GM19397 (cell line): ENCODE results near the gene FANCC.

Source experiments
- ATAC-seq: cut with Tn5 transposase; IDR thresholded peaks from one replicate; pipeline ENCODE4 v1.9.1; 2021; ENCODE audit warnings: mild to moderate bottlenecking, moderate library complexity; ENCODE audit not compliant: unreplicated experiment

The FANCC gene

DNA sequence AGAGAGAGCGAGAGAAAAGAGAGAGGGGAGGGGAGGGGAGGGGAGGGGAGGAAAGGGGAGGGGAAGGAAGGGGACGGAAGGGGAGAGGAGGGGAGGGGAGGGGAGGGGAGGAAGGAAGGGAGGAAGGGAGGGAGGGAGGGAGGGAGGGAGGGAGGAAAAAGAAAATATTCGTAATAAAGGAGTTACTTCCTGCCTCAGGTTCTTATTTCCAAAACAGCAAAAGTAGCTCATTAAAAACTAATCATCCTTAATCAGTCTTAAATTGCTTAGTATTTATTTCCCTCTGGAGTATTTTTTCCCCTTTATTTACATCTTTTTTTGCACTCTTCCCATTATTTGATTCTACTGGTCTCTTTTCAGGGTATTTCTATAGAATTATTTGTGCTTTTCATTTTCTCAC lies 162.3 kb downstream of the FANCC start:
- ATAC-seq, result no peak

DNA sequence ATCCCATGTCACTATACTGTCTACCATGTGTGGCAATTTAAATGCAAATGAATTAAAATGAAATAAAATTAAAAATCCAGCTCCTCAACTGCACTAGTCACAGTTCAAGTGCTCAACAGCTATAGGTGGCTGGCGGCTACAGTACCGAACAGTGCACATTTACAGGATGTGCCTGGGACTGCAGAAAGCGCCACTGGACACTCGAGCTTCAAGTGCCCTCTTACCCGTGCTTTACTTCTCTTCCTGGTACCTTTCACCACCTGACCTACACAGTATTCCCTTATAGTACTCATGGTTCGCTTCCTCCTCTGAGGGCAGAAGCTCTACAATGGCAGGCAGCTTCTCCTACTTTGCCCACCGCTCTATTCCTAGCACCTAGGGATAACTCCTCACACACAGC lies 166.6 kb downstream of the FANCC start:
- ATAC-seq, result no peak

DNA sequence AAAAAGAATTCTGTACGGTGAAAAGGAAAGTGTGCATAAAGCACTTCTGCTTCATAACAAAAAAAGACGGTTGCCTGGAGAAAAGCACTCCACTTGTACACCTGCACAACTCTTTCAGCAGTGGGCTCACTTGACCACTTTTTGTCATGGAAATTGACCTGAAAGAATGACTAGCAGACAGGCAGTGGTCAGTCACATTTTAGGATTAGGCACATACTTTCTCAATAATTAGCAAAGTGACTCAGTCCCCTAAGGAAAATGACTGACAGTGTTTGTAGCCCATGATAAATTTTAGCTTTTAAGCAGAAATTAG lies 169.3 kb downstream of the FANCC start:
- no peak for ATAC-seq

DNA sequence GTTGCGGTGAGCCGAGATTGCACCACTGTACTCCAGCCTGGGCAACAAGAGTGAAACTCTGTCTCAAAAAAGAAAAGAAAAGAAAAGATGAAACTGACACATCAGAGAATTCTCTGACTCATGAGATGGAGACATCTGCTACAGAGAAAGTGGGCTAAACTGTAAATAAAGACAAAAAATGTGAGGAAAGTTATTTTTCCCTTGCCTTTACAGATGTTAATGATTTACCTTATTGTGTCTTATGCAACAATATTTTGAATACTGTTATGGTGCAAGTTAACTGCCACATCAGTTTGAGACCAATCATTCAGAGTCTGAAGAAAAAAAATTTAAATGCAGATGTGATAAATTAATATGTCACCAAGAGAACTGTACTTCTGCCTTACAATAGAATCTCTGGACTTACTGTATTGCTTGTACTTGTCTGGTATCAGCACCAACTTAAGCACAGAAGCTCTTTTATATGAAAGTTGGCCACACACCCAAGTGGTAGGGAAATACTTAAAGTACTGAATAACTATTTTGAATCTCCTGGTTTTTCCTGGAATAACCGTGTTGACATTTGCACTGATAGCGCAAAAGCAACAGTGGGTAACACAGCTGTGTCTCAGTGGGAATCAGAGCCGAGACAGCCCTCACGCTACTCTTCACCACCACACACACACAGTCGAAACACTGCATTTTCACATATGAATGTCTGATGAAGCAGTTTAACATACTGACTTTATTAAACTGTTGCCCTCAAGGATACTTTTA lies 169.9 kb downstream of the FANCC start:
- ATAC-seq, result no peak

DNA sequence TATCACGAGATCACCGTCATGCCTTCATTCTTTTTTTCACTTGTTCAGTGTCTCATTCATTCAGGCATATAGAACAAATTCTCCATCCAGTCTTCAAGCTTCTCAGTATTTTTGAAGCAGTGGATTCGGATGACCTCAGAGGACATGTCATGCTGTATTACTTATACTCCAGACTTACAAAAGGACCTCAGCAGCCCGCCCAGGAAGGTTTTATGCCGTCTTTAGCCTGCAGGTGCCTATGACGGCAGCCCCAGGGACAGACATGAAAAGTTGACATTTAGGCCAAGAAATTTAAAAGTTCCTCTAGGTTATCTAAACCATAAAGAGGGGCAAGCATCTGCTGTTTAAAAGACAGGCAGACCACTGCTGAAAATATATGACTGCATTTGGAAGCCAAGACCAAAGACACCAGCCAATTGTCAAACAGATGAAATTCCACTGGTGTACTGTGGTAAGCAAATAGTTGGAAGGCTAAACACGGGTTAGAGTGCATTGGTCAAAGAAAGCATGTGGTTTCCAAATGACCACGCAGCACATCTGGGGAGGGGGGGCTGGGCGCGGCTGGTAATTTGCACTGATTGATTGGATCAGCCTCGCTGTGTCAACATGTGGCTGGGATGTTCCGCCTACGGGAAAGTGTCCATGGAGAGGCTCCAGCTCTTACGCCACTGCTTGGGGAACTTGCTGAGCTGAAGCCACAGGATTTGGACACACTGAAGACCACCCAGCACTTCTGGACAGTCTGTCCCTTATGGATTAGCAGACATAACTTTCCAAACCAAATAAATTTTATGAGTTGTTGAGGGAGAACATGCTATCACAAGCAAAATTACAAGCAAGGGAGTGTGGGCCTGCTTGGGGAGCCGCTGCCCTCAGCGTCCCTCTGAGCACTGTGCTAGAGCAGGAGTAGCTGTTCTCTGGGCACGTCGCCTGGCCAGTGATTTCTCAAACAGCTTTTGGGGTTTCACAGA lies 173.6 kb downstream of the FANCC start:
- ATAC-seq, result no peak

DNA sequence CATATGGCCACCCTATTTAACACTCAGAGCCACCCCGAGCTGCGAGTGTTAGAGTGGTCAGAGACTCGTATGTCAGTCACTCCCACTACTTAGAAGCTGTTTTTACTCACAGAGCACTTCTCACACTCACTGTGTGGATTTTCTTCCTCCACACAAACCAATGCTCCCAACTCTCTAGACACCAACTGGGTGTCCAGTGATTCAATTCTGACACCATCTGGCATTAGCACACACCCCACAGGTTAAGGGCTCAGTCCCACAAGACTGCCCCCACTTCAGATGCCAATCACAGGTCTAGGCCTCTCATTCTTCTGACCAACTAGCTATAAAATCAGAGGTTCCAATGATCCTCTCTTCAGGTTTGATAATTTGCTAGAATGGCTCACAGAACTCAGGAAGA lies 174.8 kb downstream of the FANCC start:
- ATAC-seq, result no peak

DNA sequence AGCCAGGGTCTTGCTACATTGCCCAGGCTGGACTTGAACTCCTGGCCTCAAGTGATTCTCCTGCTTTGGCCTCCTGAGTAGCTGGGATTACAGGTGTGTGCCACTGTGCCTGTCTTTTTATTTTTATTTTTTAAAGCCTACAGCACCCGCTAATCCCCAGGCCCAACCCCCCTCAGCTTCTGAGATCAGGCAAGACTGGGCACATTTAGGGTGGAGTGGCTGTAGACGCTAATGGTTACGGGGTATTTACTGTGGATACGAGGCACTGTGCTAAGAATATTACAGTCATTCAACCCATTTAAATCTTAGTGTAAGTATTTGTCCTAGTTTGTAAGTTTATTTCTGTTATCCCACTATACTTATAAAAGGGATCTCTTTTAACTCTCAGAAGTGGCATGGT lies 175.2 kb downstream of the FANCC start:
- no peak for ATAC-seq

DNA sequence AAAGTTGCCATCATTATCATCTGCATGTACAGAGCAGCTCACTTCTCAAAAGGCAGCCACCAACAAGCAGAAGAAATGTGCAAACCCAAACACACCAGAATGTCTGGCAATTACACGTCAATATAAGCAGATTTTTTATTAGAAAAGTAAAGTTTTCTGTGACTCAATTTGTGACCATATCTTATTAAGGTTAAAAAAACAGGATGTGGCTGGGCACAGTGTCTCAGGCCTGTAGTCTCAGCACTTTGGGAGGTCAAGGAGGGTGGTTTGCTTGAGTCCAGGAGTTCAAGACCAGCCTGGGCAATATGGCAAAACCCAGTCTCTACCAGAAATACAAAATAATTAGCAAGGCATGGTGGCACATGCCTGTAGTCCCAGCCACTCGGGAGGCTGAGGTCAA lies 176.7 kb downstream of the FANCC start:
- ATAC-seq, result no peak

DNA sequence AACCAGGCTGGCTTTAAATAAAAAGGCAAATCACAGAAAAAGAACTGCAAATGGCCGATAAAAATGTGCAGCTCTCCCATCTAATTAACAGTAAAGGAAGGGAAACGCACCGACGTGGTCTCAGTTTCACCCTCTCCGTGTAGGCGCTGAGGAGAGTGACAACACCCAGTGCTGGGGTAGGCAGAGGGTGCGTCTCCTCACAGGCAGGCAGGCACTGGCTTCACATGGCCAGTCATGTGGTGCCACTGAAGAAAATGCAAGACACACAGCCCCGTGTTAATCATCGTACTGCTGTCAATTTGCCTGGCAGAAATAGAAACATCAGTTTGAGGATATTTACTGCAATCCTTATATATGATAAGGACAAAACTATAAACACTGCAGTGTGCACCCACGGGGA lies 178.4 kb downstream of the FANCC start:
- ATAC-seq, result no peak

DNA sequence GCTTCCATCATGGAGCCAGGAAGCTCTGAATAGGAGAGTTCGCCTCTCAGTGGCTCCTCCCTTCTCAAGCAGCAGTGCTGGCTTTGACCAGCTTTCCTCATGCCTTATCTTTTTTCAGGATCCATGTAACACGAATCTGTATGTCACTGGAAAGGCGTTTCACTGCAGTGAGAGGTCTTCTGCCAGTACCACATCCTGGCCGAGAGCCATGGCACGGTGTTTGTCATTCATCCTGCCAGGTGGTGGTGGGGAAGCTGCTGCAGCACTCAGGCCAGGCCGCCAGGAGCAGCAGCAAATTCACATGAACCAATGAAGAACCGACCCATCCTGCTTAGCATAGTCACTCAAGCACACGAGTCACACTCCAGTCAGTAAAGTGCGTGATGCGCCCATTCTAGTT lies 179.0 kb downstream of the FANCC start:
- no peak for ATAC-seq

DNA sequence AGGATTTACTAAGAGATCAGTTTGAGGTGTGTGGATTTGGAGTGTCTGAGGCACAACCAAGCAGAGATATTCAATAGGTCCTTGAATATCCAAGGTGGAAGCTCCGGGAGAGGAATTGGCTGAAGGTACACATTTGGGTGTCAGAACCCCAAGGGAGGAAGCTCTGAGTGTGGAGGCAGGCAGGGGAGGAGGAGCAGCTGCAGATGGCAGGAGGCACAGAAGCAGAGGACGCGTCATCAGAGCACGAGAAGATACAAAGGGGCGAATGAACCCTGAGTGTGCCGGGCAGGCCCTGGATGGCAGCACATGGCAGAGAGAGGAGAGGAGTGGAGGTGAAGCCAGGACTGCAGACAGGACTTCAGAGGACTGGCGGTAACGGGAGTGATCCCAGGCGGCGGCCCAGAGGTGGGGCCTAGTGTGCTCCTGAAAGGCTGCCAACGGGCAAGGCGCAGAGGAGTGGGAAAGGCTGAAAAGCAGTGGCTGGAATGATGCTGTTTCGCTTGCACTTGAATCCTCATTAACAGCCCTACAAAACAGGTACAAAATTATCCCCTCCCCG lies 179.8 kb downstream of the FANCC start:
- no peak for ATAC-seq

DNA sequence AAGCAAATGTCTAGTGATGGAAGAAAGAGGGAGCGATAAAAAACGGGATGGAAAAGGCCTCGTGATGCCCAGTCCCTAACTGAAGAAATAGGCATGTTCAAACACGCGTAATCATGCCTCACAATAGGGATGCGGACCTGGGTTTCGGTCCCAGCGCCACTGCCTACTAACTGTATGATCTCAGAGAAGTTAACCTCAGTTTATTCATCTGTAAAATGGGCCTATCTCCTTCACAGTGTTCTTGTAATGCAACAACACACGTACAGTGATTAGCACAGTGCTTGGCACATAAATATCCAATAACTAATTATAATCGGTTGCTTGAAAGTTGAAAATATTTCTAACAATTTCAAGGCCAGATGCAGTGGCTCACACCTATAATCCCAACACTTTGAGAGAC lies 181.8 kb downstream of the FANCC start:
- no peak for ATAC-seq

DNA sequence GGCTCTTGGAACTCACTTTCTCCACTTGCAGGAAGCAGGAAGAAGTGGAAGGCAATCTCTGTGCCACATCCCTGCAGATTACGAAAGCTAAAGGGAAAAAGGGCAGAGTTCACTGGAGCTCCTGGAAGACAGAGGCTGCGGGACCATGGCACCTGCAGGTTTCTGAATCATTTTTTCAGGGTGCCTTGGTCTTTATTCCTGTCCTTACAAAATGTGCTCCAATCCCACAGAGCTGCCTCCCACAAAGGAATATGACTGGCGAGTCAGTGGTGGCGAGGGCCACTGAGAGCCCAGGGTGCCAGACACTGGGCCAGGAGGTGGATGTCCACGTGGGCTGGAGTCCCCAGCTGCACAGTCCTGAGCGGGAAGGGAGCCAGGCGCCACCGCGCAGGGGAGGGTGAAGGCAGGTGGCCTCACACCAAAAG lies 183.0 kb downstream of the FANCC start:
- no peak for ATAC-seq

DNA sequence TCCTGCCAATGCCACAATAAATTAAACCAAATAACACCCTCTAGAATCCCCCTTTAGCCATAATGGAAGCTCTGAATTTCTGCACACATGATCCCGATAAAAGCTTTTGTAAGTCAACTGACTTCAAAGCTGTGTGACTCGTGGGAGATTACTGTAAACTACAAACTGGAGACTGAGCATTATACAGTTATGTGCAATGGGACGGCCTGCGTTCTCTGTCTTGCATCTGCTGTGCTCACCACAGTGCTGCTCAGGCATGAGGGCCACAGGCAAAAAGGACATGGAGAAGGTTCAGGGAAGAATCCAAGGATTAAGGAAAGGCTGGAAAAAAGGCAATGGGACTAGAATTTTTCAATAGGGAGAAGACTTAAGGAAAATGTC lies 184.2 kb downstream of the FANCC start:
- ATAC-seq, result no peak

DNA sequence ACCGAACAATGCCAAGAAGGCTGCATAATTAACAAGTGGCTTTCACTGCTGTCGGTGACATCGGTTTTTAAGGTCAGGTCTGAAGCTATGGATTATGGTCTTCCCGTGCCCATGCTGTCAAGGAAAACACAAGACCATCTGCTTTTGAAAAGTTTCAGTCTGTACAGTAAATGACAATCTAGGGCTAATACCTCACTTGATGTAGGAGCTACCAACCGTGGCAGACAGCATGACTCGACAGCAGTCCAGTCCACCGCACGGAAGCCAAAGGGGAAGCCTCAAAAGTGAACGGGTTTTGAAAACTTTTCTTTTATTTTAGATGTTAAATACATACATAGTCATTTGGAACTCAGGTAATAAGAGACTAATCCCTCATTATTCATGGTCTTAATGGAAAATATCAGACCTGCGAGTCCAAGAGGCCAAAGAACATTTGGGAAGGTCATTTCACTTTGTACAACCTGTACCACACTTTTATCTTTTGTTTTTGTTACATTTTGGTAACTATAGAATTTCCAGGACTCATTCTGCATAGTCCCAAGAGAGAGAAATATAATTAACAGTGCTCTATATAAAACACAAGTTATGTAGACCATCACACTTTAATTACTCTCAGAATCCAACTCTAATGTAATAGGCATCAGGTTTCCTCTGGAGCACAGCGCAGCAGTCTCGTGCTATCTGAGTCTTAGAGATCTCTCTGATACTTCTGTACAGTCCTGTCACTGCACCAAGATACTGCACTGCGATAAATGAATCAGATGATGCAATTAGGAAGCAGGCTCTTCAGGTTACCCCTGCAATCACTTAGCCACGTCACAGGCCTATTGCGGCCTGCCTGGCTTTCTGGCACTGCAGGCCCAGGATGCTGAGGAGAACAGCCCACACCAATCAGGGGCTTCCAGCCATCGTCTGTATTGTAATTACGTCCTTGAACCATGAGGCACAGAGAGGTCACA lies 184.9 kb downstream of the FANCC start:
- no peak for ATAC-seq

DNA sequence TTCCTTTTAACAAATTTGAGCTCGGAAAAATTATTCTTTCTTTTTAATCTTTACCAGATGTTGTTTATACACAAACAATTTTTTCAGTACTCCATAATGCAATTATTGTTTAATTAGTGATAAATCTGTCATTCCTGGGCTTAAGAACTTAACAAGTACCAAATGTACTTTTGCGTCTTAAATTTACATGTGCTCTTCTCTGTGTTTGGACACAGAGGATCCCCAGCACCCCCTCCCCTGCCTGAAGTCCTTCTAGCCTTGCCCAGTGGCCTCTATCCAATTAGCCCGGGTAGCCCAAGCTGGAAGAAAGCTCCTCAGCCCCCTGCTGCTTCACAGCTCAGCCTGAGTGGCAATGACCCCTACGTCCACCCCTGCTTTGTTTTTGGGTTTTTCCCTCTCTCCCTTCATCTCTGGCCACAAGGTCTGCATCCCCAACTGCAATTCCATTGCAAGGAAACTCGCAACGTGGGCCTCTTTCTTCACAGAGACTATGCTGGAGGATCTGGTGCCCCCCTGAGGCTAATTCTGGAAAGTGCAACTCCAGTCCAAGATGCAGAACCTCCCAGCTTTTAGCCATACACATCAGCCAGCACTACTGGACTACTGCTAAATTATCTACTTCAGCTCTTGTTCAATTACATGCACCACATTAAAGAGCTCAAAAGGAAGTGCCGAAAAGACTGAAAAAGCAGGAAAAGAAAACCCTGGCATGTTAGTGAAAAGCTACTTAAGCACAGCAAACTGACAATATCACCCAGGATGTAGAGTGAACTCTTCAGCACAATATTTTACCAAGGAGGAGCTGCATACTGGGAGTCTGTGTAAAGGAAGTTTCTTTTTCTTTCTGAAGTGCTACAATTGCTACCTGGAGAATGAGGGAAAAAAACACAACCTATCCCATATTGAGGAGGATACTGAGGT lies 186.2 kb downstream of the FANCC start:
- ATAC-seq, result no peak

DNA sequence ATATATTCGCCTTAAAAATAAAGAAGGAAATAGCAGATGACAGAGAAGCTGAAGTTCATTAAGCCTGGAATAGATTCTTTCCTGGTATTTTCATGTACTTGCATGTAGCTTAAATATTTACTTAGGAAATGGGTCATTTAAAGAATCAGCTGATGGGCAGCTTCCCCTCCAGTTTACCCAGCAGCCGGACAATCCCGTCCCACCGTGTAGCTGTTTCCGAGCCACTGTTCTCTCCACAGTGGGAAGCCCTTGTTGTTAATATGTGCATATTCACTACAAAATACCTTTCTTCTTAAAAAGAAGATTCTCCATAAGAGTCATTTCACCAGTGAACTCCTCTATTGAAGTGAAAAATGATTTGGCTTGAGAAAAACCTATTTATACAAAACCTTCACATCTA lies 187.0 kb downstream of the FANCC start:
- no peak for ATAC-seq

DNA sequence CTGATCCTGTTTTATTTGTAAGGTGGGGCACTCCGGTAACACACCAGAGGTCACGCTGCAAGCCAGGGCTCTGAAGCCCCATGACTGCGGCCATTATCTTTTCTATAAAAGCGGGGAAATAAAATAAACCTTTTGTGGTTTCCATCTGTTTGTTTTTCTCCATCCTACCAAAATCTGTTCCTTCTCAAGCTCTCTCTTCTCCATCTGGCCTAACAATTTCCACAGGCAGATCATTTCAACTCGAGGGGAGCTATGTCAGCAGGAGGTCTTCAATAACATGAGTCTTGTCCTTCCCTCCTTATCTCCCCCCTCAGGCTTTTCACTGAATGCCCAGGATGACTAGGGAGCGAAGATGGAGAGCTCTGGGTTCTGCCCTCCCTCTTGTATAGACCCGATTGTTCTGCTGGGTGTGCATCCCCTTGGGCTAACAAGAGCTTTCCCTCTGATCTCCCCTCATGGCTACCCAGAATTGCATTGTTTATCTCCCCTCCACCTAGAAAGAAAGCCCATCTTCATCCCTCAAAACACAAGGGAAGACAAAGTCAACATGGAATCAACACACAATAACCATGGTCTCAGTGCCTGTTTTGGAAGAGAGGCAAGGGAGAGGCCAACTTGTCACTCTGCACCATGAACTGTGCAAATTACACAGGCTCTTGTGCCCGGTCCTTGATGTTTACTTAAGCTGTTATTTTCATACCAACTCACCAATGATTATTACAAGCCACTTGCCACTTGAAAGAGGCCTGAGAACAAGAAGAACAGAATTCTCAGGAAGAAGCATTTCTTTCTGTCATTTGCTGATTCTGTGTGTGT lies 187.8 kb downstream of the FANCC start:
- ATAC-seq, result no peak

DNA sequence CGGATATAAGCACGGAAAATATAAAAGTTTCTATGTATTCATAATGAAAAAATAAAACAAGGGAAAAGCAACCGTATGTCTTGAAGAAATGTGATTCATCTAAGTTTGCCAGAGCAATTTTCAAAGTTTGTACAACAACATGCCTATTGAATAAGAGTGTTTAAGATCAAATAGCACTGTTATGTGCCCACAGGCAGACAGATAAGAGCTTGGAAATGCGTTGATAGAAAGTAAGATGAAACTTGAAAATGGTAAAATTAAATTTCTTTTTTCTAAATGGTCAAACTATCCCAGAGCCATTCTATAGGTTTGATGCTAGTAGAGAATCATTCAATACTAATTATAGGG lies 189.4 kb downstream of the FANCC start:
- ATAC-seq, result no peak
